Endothelial cell of umbilical vein (primary cell): ENCODE data around the gene GABRQ. TPM values are rescaled to one million over a fixed set of nuclear protein-coding genes. Genes with fewer than 3 reads are reported as not detected.

Source experiments
- BruUV-seq: library from RNA; stranded (reverse); fragments of 400-500 nt; replicated peaks from 2 replicates; lab custom pipeline; 2021; lab: Mats Ljungman, UMichigan
- CTCF ChIA-PET: fragments of 300-600, 350-600 bp; sonication (Branson Sonifier 250); formaldehyde crosslinking; loops from one replicate; lab custom pipeline; 2021; ENCODE audit warnings: antibody characterized with exemption, inconsistent platforms; lab: Charles Lee
- POLR2A ChIA-PET: fragments of 300-600, 350-600 bp; sonication (Branson Sonifier 250); formaldehyde crosslinking; loops from one replicate; lab custom pipeline; 2021; ENCODE audit warnings: antibody characterized with exemption, inconsistent platforms; lab: Charles Lee
- DNase-seq: peaks from one replicate; pipeline ENCODE4 v3.0.0-alpha.2; 2011; ENCODE audit warnings: low read depth, low spot score
- FAIRE-seq: peaks from 2 replicates; lab custom pipeline; 2011; peaks lifted over from hg19 to GRCh38; lab: Jason Lieb, UNC
- H2AFZ ChIP-seq: 2 replicates; pipeline ENCODE4 v1.6.0; 2012; ENCODE audit warnings: low read depth, low read length, control low read depth, inconsistent platforms
- H3K27ac ChIP-seq: 2 replicates; pipeline ENCODE4 v1.5.1; 2011; ENCODE audit warnings: low read depth, mild to moderate bottlenecking, control low read depth, low read length, moderate library complexity; ENCODE audit not compliant: insufficient read depth
- H3K27me3 ChIP-seq, 2 experiments: 2 replicates each; pipeline versions ENCODE4 v1.6.0 to v1.6.1; 2011; ENCODE audit warnings: low read length in 2 of 2, mixed read lengths in 1 of 2; ENCODE audit not compliant: control insufficient read depth in 2 of 2, insufficient read depth in 2 of 2
- H3K36me3 ChIP-seq, 2 experiments: 2 replicates in 1 of 2; 3 replicates in 1 of 2; pipeline ENCODE4 v1.5.1; 2011; ENCODE audit warnings: low read length in 2 of 2, mild to moderate bottlenecking in 1 of 2, moderate library complexity in 1 of 2; ENCODE audit not compliant: control insufficient read depth in 2 of 2, insufficient read depth in 2 of 2; ENCODE audit errors: extremely low read depth in 1 of 2
- H3K4me1 ChIP-seq: 3 replicates; pipeline ENCODE4 v1.5.1; 2011; ENCODE audit warnings: mild to moderate bottlenecking, low read length; ENCODE audit not compliant: control insufficient read depth, insufficient read depth; ENCODE audit errors: extremely low read depth
- H3K4me2 ChIP-seq: 2 replicates; pipeline ENCODE4 v1.6.1; 2011; ENCODE audit warnings: low read length, control low read depth, mixed read lengths; ENCODE audit not compliant: insufficient read depth
- H3K4me3 ChIP-seq, 3 experiments: fragments of 200-600 bp in 1 of 3; sonication (generic), shearing (Covaris generic) in 1 of 3; replicated peaks in 1 of 3; 2 replicates each; pipeline ENCODE4 v1.5.1; 2011 to 2016; ENCODE audit warnings: control low read depth in 3 of 3, low read length in 3 of 3, mild to moderate bottlenecking in 2 of 3, inconsistent platforms in 1 of 3, low read depth in 1 of 3, moderate library complexity in 1 of 3; ENCODE audit not compliant: insufficient read depth in 1 of 3
- H3K79me2 ChIP-seq: 2 replicates; pipeline ENCODE4 v1.6.0; 2012; ENCODE audit warnings: low read length, inconsistent platforms; ENCODE audit not compliant: control insufficient read depth, insufficient read depth
- H3K9ac ChIP-seq: replicated peaks from 2 replicates; pipeline ENCODE3; 2011; ENCODE audit warnings: low read length, control low read depth; ENCODE audit not compliant: insufficient read depth; ENCODE audit errors: extremely low read depth
- H3K9me1 ChIP-seq: replicated peaks from 3 replicates; pipeline ENCODE4 v1.6.0; 2011; ENCODE audit warnings: mild to moderate bottlenecking, low read length; ENCODE audit not compliant: control insufficient read depth, insufficient read depth; ENCODE audit errors: extremely low read depth
- H3K9me3 ChIP-seq: replicated peaks from 2 replicates; pipeline ENCODE4 v1.5.1; 2012; ENCODE audit warnings: low read length, inconsistent platforms; ENCODE audit not compliant: control insufficient read depth, insufficient read depth
- H4K20me1 ChIP-seq: replicated peaks from 2 replicates; pipeline ENCODE3; 2011; ENCODE audit warnings: mild to moderate bottlenecking, low read length; ENCODE audit not compliant: control insufficient read depth, insufficient read depth; ENCODE audit errors: extremely low read depth
- CTCF ChIP-seq, 2 donors: IDR thresholded peaks; 1 replicate in 1 of 2; 2 replicates in 1 of 2; pipeline ENCODE4 v1.5.1; 2011; ENCODE audit warnings: low read length in 2 of 2, mild to moderate bottlenecking in 2 of 2, moderate library complexity in 2 of 2, control low read depth in 1 of 2, inconsistent platforms in 1 of 2, low read depth in 1 of 2; ENCODE audit not compliant: insufficient read depth in 1 of 2; ENCODE audit errors: extremely low read depth in 1 of 2
- EZH2 ChIP-seq: IDR thresholded peaks from 2 replicates; pipeline ENCODE4 v1.6.1; 2012; ENCODE audit warnings: borderline replicate concordance, low read depth, mild to moderate bottlenecking, moderate library complexity, low read length, inconsistent platforms; ENCODE audit not compliant: severe bottlenecking
- FOS ChIP-seq: IDR thresholded peaks from 2 replicates; pipeline ENCODE4 v1.6.1; 2011; ENCODE audit warnings: mild to moderate bottlenecking, low read length, moderate library complexity, borderline replicate concordance; ENCODE audit not compliant: insufficient read depth
- GATA2 ChIP-seq: IDR thresholded peaks from 2 replicates; pipeline ENCODE4 v1.7.0; 2011; ENCODE audit warnings: low read depth, mild to moderate bottlenecking, moderate library complexity, mixed read lengths, low read length; ENCODE audit not compliant: insufficient read length, insufficient read depth
- JUN ChIP-seq: IDR thresholded peaks from 2 replicates; pipeline ENCODE4 v1.6.1; 2011; ENCODE audit warnings: borderline replicate concordance, low read depth; ENCODE audit not compliant: insufficient read length, insufficient read depth
- MAX ChIP-seq: IDR thresholded peaks from 2 replicates; pipeline ENCODE4 v1.6.1; 2011; ENCODE audit not compliant: insufficient read depth, insufficient read length
- MYC ChIP-seq: IDR thresholded peaks from one replicate; pipeline ENCODE4 v1.6.1; 2011; ENCODE audit warnings: mild to moderate bottlenecking, low read depth, low read length
- POLR2A ChIP-seq: IDR thresholded peaks from 2 replicates; pipeline ENCODE4 v1.6.1; 2012; ENCODE audit warnings: low read depth, mild to moderate bottlenecking, control low read depth, low read length
- POLR2AphosphoS5 ChIP-seq: IDR thresholded peaks from 2 replicates; pipeline ENCODE4 v1.6.1; 2012; ENCODE audit warnings: low read depth, mild to moderate bottlenecking, control low read depth, low read length, moderate library complexity; ENCODE audit not compliant: insufficient read depth
- dilution Hi-C: fragments of 300-500 bp; cut with MboI; formaldehyde crosslinking; loops from one replicate; pipeline ENCODE4 v1.15.0; 2019; ENCODE audit warnings: low sequenced_read_pairs; ENCODE audit not compliant: extremely low pct_ligation_motif_present
- intact Hi-C: fragments of 100-400 bp; cut with micrococcal nuclease; formaldehyde crosslinking; loops from one replicate; pipeline ENCODE4 v1.10.0; 2022
- polyA plus RNA-seq, 4 experiments: library from polyadenylated mRNA; depleted of rRNA in 3 of 4; stranded (reverse) in 3 of 4; unstranded in 1 of 4; fragments of >200 nt; gene quantifications; 2 replicates each; pipeline versions ENCODE4 v1.2.1 to v1.2.3, GENCODE V29; 2011 to 2012; ENCODE audit warnings: missing spikeins in 1 of 4
- total RNA-seq: library from RNA; stranded (reverse); gene quantifications from 2 replicates; pipeline ENCODE4 v1.2.3, GENCODE V29; 2021

The GABRQ gene
- total and polyA plus RNA-seq, 2 donors (not counting 3 experiments of a cell fraction or from before 2014, with no cell fraction given), result 0.01 TPM; not detected in 1

- FAIRE-seq, result no peak
- Histone ChIP-seq H3K4me3 (no peak overlapping the region), H3K27ac (no peak overlapping the region), H4K20me1 (no peaks in the 10 kb centered on the region), H3K27me3 (peaks cover 6 to 13% of the 10 kb centered on the region in 2 experiments), H3K9ac (no peak overlapping the region), H3K4me2 (no peak overlapping the region), H3K9me3 (no peaks in the 10 kb centered on the region), H2AFZ (no peak overlapping the region), H3K36me3 (no peaks in the 10 kb centered on the region), H3K9me1 (no peaks in the 10 kb centered on the region), H3K79me2 (no peaks in the 10 kb centered on the region), H3K4me1 (no peaks in the 10 kb centered on the region)
- BruUV-seq, result no TSS peak
- intact Hi-C loops, result no loop called here
- CTCF ChIA-PET, result interaction anchor here (1.2 to 4.5 kb wide), 8 partner anchors 9 to 890 kb away, joined by 4 to 37 read pairs (median 6); no protein-coding TSS in a partner anchor
- TF ChIP-seq FOS, result no peak
- TF ChIP-seq POLR2A, result no peak
- no peak for TF ChIP-seq POLR2AphosphoS5
- no peak for TF ChIP-seq CTCF (IDR thresholded peaks at IDR 0.05; ENCODE audit: extremely low read depth in 1 of 2, insufficient read depth in 1 of 2, low read depth in 1 of 2, low read length in 2 of 2)
- no peak for TF ChIP-seq MYC
- TF ChIP-seq JUN, result no peak
- no peak for TF ChIP-seq GATA2
- TF ChIP-seq MAX, result no peak
- no peak for TF ChIP-seq EZH2
- dilution Hi-C loops, result no loop called here
- no peak for DNase-seq
- POLR2A ChIA-PET, result no interaction called here
Measured at GRCh38 chrX:152641256-152641875, 3.7 kb downstream of the GABRQ start.
